DOHH2 (cell line): ENCODE results near the gene CNTLN.
"Not testable (repeated sequence)": the region's sequence is repeated elsewhere in the genome, so short reads cannot be mapped to it uniquely, and the experiment has no call there.

ENCODE experiments used
- EZH2phosphoT487 ChIP-seq: fragments of 200-600 bp; sonication (generic); IDR thresholded peaks from 2 replicates; pipeline ENCODE4 v1.6.1; 2017; ENCODE audit warnings: borderline replicate concordance, mild to moderate bottlenecking, antibody characterized with exemption, low read length, moderate library complexity, mixed read lengths
- TF ChIP-seq, protein P1 (sequence below): fragments of 200-600 bp; sonication (generic); IDR thresholded peaks from one replicate; pipeline ENCODE4 v1.5.1; 2014; ENCODE audit warnings: antibody characterized with exemption, mild to moderate bottlenecking, low read depth, low read length; ENCODE audit not compliant: poor library complexity, severe bottlenecking

GRCh38 chr9:17268531-17269188, 133.8 kb downstream of the CNTLN start:
- TF ChIP-seq, protein P1, sequence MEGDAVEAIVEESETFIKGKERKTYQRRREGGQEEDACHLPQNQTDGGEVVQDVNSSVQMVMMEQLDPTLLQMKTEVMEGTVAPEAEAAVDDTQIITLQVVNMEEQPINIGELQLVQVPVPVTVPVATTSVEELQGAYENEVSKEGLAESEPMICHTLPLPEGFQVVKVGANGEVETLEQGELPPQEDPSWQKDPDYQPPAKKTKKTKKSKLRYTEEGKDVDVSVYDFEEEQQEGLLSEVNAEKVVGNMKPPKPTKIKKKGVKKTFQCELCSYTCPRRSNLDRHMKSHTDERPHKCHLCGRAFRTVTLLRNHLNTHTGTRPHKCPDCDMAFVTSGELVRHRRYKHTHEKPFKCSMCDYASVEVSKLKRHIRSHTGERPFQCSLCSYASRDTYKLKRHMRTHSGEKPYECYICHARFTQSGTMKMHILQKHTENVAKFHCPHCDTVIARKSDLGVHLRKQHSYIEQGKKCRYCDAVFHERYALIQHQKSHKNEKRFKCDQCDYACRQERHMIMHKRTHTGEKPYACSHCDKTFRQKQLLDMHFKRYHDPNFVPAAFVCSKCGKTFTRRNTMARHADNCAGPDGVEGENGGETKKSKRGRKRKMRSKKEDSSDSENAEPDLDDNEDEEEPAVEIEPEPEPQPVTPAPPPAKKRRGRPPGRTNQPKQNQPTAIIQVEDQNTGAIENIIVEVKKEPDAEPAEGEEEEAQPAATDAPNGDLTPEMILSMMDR = not testable (repeated sequence)
- TF ChIP-seq EZH2phosphoT487 = not testable (repeated sequence)
